GM21360 (cell line): ENCODE measurements around the gene KRTAP5-2.
"Not testable (repeated sequence)": the region's sequence is repeated elsewhere in the genome, so short reads cannot be mapped to it uniquely, and the experiment has no call there.

ENCODE experiments used
- ATAC-seq: cut with Tn5 transposase; IDR thresholded peaks from one replicate; pipeline ENCODE4 v1.9.1; 2021; ENCODE audit warnings: mild to moderate bottlenecking, moderate library complexity; ENCODE audit not compliant: unreplicated experiment

KRTAP5-2 gene

DNA sequence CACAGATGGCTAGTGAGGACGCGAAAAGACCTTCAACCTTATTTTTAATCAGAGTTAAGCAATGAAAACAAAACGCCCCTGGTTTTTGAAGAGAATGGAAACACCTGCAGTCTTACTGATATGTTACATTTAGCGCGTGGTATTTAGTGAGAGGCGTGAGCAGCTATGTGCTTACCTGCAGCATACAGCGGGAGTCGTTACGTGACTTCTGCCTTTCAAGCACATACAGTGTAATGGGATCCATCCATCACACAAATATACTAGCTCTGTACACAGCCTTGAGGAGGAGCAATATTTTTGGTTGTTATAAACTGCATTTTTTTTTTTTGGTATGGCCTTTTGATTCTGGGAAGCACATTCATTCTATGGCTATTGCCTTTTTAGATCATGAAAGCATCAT lies 5.5 kb downstream of the KRTAP5-2 start:
- no peak for ATAC-seq

DNA sequence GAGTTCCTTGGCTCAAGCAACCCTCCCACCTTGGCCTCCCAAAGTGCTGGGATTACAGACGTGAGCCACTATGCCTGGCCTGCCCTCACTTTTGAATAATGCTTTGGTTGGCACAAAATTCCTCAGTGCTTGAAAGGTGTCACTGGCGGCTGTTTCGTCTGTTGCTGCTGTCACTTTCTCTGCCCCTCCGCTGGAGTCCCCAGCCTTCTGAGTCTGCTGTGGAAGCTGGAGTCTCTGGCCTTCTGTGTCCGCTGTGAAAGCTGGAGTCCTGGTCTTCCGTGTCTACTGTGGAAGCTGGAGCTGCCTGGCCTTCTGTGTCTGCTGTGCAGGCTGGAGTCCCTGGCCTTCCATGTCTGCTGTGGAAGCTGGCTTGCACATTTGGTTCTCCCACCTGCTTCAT lies 8.1 kb downstream of the KRTAP5-2 start:
- ATAC-seq, result no peak

DNA sequence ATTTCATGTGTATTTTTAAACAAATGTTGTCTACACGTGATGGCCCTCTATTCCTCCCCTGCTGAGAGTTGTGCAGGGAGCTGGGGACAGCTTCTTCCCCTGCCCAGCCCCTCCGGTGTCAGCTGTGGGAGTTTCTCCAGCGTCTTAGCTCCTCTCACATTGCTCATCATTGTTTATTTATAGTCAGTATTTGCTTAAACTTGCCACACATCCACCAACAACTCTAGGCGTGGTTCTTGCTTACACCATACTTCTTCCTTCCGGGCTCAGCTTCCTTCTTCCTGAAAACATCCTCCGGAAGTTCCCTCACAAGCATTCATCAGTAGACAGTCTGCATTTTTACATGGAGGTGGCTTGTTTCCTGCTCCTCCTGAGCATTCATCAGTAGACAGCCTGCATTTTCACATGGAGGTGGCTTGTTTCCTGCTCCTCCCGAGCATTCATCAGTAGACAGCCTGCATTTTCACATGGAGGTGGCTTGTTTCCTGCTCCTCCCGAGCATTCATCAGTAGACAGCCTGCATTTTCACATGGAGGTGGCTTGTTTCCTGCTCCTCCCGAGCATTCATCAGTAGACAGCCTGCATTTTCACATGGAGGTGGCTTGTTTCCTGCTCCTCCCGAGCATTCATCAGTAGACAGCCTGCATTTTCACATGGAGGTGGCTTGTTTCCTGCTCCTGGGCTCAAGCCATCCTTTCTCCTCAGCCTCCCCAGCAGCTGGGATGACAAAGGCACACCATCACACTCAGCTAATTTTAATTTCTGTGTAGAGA lies 8.7 kb downstream of the KRTAP5-2 start:
- not testable (repeated sequence) for ATAC-seq

DNA sequence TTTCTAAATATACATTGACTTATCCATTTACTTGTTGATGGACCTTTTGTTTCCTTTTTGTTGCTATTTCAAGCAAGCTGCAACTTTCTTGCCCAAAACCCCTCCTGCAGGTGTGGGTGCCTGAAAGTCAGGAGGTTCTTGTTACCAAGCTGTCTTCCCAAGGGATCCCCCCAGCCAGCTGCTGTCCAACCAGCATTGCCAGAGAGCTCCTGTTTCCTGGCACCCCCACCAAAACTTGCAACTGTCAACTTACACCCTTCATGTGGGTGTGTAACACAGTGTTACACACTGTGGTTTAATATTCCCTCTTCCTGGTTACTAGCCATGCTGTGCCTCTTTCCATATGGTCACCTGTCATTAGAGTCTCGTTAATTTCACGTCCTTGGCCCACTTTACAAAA lies 11.4 kb downstream of the KRTAP5-2 start:
- no peak for ATAC-seq

DNA sequence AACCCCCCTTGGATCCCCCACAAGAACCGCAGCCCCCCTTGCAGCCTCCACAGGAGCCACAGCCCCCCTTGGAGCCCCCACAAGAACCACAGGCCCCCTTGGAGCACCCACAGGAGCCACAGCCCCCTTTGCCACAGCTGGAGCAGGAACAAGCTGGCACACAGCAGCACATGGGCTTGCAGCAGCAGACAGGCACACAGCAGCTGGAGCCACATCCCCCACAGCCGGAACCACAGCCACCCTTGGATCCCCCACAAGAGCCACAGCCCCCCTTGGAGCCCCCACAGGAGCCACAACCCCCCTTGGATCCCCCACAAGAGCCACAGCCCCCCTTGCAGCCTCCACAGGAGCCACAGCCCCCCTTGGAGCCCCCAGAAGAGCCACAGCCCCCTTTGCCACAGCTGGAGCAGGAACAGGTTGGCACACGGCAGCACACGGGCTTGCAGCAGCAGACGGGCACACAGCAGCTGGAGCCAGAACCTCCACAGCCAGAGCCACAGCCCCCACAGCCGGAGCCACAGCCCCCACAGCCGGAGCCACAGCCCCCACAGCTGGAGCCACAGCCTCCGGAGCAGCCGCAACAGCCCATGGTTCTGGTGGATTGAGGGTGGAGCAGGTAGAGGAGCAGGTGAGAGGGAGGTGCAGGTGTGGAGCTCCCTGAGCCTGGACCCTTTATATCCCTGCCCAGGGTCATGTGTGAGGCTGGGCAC lies 13.3 kb downstream of the KRTAP5-2 start, which contains the start of gene KRTAP5-1:
Gene KRTAP5-1, minus strand, starts transcription at position 623 of the 710 bp plus-strand sequence. Its CDS starts 34 bp downstream, at position 589.
- ATAC-seq, result not testable (repeated sequence)

DNA sequence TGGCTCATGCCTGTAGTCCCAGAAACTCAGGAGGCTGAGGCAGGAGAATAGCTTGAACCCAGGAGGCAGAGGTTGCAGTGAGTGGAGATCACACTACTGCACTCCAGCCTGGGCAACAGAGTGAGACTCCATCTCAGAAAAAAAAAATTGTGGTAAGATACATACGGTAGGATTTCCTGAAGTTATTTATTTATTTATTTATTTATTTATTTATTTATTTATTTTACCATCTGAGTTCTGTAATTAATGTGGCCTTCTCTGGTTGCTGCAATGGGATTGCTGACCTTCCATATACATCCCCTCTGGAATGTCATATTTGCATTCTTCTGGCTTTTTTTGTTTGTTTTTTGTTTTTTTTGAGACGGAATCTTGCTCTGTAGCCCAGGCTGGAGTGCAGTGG lies 15.2 kb downstream of the KRTAP5-2 start:
- not testable (repeated sequence) for ATAC-seq

DNA sequence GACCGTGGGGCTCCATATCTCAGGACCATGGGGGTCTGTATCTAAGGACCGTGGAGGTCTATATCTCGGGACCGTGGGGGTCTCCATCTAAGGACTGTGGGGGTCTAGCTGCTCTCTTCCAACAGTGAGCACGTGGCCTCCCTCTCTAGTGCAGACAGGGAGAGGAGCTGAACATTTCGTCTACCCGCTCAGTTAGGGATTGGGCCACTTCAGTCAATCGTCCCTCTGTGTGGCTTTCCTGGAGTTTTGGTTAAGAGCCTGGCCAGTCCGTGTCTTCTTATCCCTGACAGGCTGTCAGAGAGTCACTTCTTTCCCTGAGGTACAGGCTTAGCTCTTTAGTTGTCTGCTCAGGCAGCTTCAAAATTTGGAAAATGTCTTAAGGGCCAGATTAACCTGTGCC lies 16.1 kb downstream of the KRTAP5-2 start:
- ATAC-seq, result no peak

DNA sequence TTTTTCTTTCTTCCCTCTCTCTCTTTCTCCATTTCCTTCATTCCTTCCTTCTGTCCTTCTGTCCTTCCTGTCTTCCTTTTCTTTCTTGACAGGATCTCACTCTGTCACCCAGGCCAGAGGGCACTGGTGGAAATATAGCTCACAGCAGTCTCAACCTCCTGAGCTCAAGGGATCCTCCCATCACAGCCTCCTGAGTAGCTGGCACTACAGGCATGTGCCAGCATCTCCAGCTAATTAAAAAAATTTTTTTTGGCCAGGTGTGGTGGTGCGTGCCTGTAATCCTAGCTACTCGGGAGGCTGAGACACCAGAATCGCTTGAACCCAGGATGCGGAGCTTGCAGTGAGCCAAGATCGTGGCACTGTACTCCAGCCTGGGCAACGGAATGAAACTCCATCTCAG lies 21.3 kb downstream of the KRTAP5-2 start:
- no peak for ATAC-seq

DNA sequence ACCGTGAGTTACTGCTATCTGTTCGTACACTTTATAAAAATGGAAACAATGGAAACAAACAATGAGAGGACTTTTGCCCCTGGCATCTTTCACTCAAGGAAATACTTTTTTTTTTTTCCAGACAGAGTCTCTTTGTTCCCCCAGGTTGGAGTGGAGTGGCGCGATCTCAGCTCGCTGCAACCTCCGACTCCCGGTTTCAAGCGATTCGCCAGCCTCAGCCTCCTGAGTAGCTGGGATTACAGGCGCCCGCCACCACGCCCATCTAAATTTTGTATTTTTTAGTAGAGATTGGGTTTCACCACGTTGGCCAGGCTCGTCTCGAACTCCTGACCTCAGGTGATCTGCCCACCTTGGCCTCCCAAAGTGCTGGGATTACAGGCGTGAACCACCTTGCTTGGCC lies 22.3 kb downstream of the KRTAP5-2 start:
- ATAC-seq, result not testable (repeated sequence)

DNA sequence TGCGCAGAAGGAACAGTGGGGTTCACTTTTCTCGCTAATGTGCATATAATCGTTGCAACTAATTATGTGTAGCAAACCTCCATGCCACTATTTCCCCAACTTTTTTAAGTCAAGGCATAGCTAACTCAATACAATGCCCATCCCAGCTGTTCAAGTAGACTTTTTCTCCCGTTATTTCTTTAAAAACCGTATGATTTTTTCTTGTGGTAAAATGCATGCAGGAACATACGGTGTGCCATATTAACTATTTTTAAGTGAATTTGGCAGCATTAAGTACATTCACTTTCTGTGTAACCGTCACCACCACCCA lies 23.2 kb downstream of the KRTAP5-2 start:
- ATAC-seq, result no peak

DNA sequence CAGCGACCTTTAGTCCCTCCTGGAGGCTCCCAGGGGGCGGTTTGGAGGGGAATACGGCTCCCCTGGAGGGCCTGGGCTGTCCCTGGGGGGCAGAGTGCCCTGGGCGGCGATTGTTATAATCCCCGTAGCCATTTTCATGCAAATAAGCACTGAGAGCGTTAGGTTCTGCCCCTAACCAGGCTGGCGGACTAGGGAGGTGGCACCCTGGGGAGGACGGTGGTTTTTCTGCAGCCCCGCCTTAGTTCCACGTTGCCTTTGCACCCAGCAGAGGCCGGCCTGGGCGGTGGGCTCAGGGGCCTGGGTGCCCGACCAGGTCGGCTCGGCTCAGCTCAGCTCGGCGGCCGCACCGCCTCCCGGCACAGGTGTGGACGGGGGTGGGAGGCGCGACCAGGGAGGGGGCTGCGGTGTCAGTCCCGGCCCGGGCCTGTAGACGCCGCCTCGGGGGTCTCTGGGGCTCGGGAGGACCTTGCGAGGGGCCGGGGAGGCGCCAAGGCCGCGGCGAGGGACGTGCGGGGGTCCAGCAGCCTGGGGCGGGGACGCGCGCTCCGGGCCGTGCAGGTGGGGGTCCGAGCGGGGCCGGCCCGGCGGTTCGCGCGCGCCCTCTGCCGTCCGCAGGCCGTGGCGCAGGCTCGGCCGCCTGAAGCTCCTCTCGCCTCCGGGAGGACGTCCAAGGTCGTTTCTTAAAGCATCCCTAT lies 23.7 kb downstream of the KRTAP5-2 start:
- ATAC-seq, result no peak

DNA sequence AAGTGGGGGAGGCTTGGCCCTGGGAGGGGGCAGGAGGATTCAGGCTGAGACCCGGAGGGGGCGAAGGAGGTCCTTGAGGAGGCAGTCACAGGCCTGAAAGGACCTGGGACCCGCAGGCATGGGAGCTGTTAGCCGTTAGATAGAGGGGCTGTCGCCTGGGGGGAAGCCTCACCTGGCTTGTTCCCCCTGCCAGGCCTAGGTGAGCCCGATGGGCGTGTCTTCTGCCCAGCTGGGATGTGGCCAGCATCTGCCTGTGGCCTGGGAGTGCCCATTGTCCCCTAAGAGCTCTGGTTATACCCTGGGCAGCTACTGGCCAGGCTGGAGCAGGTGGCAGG lies 24.2 kb downstream of the KRTAP5-2 start:
- ATAC-seq, result no peak

DNA sequence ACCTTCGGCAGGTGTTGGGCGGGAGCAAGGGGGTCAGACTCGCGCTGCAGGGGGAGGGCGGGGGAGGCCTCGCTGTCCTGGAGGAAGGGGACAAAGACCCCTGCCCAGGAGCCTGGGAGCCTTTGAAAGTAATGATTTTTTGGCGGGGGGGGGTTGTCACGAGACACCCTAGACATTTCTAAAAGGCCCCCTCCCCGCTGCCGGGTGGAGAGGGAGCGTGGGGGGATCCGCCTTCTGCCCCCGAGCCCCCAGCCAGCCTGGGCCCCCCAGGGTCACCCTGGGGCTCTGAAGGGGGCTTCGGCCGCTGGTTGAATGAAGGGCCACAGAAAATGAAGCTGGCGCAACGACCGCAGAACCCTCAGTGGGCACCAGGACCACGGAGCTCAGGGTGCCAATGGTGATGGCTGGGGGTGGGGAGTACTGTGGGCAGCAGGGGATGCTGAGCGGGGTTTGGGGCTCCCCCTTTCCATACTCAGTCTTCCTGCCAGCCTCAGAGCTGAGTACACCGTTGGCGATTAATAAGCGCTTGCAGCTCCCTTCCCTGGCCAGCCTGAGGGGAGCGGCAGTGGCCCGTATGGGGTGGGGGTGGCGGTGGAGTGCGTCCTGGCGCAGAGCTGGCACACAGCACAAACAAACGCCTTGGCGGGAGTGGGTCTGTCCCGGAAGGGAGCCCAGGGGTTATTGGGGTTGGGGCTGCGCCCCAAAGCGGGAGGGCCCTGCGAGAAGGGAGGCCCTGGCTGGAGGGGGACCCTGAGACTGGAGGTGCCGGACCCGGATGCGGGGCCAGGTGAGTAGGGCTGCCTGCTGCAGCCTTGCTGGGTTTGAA lies 24.8 kb downstream of the KRTAP5-2 start:
- no peak for ATAC-seq

DNA sequence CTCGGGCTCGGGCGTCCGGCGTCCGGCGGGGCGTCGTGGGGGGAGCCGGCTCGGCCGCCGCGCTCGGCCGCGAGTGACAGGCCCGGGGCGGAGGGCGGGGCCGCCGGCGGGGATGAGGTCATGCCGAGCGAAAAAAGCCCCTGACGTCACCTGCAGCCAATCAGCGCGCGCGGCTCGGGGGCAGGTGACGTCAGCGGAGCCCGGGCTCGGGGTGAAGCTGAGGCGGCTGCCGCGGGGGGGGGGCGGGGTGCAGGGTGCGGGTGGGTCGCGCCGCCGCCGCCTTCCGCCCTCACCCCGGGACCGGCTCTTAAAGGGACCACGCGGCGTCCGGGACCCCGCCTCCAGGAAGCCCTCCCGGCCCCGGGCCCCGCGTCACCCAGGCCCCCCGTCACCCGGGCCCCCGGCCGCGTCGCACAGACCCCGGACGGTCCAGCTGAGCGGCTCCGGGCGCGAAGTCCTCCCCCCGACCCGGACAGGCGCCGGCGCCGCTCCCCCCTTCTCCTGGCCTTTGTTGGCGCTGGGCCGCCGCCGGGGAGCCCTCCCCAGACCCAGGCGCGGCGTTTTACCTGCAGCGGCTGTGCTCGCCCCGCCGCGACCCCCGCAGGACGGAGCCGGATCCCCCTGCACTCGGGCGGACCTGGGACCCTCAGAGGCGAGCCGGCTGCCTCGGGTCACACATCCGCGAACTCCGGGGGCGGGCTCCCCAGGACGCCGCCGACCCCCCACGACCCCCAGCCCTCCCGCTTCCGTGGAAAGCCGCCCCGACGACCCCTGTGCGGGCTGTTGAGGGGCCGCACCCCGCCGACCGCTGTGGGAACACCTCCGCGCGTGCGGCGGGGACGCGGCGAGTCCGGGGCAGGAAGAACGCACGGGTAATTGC lies 25.7 kb downstream of the KRTAP5-2 start, which contains the start of gene DUSP8:
Gene DUSP8, minus strand, starts transcription at position 75 of the 880 bp plus-strand sequence. CDS start 6,445 bp downstream, outside the sequence.
- peak; percentile 64 for ATAC-seq

DNA sequence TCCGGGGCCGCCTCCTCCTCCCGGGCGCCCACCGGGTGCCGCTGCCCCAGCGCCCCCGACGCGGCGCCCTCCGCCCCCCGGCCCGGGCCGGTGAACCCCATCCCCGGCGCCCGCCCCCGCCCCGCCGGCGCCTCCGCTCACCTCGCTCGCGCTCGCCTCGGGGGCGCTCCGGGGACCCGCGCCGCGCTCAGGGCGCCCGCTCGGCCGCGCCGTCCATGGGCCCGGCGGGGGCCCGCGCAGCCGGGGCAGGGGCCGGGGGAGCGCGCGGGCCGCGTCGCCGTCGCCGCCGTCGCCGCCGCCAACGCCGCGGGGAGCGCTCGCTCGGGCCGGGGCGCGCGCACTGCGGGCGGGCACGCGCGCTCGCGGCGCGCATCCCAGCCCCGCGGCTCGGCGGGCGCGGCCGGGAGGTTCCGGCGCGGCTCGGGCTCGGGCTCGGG lies 26.3 kb downstream of the KRTAP5-2 start:
- no peak for ATAC-seq

DNA sequence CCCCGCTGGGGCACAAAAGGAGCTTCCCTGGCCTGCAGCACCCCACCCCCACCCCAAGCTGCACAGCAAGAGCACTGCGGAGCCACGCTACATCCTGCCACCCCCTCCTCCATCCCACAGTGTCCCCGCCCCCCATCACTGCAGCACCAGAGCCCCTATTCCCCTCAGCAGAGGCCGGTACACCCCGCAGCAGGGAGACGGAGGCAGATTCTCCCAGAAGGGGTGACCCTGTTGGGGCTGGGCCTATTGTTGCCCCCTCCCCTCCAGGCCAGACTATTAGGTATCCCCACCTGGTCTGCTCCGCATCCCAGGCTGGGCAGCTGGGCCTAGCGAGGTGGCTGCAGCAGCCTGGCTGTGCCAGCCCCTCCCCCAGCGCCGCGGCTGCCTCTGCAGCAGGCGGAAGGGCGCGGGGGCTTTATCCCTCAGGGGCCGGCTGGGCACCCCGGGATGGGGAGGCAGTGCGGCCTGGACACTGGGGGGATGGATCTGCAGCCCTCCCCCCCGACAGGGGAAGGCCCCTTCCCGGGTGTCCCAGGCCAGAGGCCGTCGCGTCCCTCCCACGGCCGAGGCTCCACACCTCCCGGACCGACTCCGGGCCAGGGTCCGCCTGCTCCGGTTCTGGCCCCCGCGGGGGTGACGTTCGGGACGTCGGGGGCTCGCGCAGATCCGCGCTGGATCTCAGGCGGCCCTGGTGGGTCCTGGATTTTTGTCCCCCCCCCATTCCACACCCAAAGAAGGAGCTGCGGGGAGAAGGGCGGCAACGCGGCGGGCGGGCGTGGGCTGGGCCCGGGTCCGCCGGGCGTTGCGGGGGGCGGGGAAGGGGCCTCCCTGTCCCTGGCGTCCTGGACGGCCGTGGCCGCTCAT lies 27.0 kb downstream of the KRTAP5-2 start:
- ATAC-seq, result no peak

DNA sequence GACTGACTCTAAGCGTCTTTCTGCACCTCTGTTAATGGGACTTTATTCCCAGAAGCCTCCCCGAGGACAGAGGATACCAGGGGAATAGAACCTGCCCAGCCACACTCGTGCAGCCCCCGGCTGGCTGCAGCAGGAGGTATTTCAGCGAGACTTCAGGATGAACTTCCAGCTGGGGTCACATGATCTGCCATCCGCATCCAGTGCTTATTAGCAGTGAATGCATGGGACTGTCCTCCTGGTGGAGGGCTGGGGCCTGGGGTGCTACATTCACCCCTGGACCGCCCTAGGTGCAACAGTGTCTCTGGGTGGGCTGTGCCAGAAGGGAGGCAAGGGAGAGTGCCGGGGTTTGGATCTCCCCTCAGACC lies 27.6 kb downstream of the KRTAP5-2 start:
- no peak for ATAC-seq

DNA sequence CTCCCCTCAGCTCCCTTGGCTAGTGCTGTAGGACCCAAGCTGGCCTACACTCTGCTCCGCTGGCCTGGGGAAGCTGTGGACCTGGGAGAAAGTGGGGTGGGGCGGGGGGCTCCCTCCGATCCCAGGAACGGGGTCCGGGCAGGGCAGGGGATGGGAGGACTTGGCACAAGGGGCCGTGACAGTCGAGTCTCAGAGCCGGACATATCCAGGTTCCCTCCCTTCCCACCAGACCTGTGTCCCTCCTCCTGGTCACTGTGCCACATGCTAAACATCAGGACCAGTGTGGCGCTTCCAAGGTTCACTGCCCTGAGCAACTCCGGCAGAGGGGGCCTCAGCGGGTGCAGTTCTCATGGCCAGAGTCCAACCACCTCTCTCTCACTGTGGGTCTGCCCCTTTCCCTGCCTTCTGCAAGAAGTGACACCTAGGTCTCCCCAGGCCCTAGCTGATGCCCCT lies 28.1 kb downstream of the KRTAP5-2 start:
- ATAC-seq, result no peak

DNA sequence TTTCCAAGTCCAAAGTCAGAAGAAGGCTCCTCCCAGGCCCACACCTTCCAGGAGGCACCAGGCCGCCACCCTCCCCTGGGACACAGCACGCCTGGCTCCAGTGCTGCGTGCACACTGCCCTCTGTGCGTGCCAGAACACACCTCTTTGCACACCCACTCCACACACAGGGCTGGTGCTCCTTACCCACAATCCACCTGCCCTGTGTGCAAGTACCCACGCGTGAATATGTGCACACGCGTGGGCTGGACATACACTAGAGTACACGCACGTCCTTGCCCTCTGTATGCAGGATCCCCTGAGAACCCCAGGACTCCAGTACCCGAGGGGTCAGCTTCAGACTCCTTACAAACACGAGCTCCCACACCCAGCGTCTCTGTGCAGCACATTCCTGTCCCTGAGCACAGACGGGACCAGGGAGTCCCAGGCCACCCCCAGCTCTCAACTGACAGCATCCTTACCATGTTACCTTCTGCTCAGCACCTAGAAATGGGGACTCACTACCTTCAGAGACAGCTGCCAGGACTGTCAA lies 28.8 kb downstream of the KRTAP5-2 start:
- ATAC-seq, result no peak
